CD4-positive, alpha-beta T cell treated with Interleukin-12 subunit alpha and Interleukin-12 subunit beta, for 1 hour (primary cell): Measurements from ENCODE around the gene SOHLH1.

Experiments used
- DNase-seq: peaks from one replicate; pipeline ENCODE4 v3.0.0-alpha.2; 2020

The SOHLH1 gene

DNA sequence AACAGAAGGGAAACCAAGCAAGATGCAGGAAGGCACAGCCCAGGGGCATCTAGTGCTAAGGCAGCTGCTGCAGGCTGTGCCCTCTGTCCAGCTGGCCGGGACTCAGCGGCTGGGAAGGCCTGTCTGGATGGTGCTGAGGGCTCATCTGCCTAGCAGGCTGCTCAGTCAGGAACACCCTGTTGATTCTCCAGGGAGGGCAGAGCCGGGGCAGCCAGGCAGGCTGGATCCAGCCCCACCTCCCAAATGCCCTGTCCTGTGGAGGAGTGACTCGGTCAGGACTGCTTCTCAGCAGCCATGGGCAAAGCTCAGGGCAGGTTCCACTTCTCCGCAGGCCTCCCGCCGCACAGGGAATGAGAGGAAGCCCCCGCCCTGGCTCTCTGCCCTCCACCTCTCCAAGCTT is 44.0 kb downstream of the SOHLH1 start:
- no peak for DNase-seq

DNA sequence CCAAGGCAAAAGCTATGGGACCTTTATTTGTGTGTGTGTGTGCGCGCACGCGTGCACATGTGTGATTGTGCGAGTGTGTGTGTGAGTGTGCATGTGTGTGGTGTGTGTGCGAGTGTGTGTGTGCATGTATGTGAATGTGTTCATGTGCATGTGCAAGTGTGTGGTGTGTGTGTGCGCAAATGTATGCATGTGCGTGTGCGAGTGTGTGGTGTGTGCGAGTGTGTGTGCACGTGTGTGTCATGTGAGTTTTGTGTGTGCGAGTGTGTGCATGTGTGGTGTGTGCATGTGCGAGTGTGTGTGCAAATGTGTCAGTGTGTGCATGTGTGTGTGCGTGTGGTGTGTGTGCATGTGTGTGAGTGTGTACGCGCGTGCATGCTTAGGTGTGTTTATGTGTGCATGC is 48.9 kb downstream of the SOHLH1 start:
- DNase-seq, result no peak

DNA sequence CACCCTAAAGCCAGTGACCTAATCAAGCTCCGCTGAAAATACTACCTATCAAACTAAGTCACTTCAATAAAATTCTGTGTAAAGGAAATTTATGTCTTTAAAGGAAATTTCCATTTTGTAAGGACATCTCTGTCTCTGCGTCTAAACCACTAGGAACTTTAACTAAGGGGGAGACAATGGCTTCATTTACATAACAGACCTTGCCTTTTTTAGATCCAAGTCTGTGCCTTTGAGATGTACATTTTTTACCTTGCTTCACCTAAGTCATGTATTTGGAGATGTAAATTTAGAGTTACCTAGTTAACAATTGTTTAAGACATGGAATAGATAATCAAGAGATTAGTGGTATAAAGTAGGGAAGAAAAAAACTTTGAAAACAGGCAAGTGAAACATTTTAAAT is 49.8 kb downstream of the SOHLH1 start:
- no peak for DNase-seq

DNA sequence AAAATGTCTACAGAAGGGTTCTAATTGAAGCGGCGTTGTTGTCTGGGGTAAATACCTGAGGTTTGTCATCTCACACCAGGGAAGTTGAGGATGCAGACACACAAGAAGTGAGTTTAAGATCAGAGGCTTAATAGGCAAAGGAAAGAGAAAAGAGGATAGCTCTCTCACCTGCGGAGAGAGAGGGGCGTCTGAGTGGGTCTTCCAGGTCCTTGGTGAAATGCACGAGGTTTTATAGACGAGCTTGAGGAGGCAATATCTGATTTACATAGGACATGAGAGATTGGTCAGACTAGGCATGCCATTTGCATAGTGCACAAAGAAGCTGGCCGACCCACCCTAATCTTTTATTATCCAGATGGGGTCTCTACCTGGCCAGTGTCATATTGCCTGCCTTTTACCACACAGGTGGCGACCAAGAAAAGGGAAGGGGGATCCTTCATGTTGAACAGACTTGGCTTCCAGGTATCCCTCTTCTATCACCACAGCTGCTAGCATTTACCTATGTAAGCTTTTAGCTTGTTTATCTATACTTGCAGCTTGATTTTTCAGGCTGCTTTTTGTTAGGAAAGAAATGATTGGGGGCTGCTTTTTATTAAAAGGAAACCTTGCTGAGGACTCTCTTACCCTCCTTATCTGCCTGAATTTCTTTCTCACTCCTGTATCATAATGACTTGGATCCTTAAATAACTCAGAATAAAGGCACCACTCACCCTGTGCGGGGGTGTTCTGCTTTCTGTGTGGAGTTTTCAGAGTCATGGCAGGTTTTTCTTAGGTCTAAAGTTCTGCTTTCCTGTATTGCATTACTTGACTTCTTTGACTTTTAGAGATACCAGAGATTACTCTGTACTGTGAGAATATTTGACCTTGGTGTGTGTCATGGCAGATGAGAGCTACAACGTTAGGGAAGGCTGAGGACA is 50.5 kb downstream of the SOHLH1 start:
- DNase-seq, result no peak

DNA sequence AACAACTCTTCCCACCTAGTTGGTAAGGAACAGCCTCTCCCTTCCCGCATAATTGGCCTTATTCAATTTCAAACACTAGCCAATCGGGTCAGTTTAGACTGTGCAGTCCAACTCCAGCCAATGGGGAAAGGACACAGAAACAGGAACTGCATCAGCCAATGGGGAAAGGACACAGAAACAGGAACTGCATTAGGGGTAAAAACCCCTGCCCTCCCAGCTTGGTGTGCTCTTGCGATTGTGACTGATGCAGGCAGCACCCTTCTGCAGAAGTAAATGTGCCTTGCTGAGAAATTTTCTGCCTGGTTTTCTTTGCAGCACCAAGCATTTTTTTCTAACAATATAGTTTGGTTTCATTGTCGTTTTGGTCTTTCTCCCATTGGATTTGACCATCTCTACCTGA is 51.4 kb downstream of the SOHLH1 start:
- no peak for DNase-seq

DNA sequence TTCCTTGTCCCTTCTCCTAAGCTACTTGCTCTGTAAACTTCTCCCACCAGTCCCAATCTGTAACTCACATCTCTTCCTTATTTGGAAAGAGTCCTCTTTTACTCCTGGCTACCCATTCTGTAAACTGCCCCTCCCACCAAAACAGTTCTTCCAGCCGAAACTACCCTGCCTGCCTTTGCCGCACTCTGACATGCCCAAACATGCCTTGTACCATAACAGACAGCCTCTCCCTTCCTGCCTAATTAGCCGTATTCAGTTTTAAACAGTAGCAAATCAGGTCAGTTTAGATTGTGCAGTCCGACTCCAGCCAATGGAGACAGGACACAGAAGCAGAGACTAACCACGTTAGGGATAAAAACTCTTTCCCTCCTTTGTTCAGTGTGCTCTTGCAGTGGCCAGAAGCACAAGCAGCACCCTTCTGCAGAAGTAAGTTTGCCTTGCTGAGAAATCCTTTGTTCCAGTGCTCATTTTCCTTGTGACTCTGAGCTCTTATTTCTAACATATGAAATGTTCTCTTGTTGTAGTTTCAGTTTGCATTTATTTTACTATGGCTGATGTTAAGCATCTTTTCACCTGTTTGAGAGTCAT is 54.6 kb downstream of the SOHLH1 start:
- no peak for DNase-seq
